ENCODE results near the gene PDZRN4. TPM values are rescaled to one million over a fixed set of nuclear protein-coding genes. Genes with fewer than 3 reads are reported as not detected.
A peak's percentile ranks its signal among the peaks of the same experiment; 100 is the strongest.

Gene PDZRN4
- polyA plus RNA-seq, 1 donor from 2014 or later: 46.7 TPM

- H3K36me3 ChIP-seq (ENCODE audit: insufficient read depth, low read length): no peaks in the 10 kb centered on the region
- no peaks in the 10 kb centered on the region for H3K79me2 ChIP-seq (replicated peaks; ENCODE audit: insufficient read depth, low read length)
- no peak overlapping the region for H3K27ac ChIP-seq (ENCODE audit: low read length)
- no peak overlapping the region for H3K4me2 ChIP-seq (ENCODE audit: low read length)
- no peak overlapping the region for H3K9ac ChIP-seq (ENCODE audit: low read length)
- H3K27me3 ChIP-seq (ENCODE audit: insufficient read depth, low read depth, low read length): no peaks in the 10 kb centered on the region
- peaks cover under 1% of the 10 kb centered on the region for H3F3A ChIP-seq (ENCODE audit: insufficient read depth, low read length, poor library complexity, severe bottlenecking)
- TF ChIP-seq RAD21 (conservative IDR thresholded peaks at IDR 0.05) (no peak), EP300 (conservative IDR thresholded peaks at IDR 0.05; ENCODE audit: poor library complexity, severe bottlenecking) (no peak), SMC3 (conservative IDR thresholded peaks at IDR 0.05; ENCODE audit: poor library complexity) (no peak), REST (IDR thresholded peaks at IDR 0.05; ENCODE audit: borderline replicate concordance) (no peak), CTCF (IDR thresholded peaks at IDR 0.05; ENCODE audit: poor library complexity, severe bottlenecking) (no peak), POLR2AphosphoS5 (IDR thresholded peaks at IDR 0.05) (no peak)
- no peak overlapping the region for H3K4me3 ChIP-seq (ENCODE audit: low read length)
- H4K20me1 ChIP-seq (ENCODE audit: insufficient read depth): no peaks in the 10 kb centered on the region
- H2AFZ ChIP-seq (ENCODE audit: low read depth, low read length): no peak overlapping the region
- H3K9me3 ChIP-seq (ENCODE audit: low read length): no peaks in the 10 kb centered on the region
- no peaks in the 10 kb centered on the region for H3K9me2 ChIP-seq (ENCODE audit: insufficient read depth, low read length)
Observed at GRCh38 chr12:41402801-41403200, 214.7 kb downstream of the PDZRN4 start.

GRCh38 chr12:41407232-41407799, 219.2 kb downstream of the PDZRN4 start:
- Histone ChIP-seq H3K4me3 (ENCODE audit: low read length) (peak overlapping the region; percentile 47), H3K4me2 (ENCODE audit: low read length) (peak overlapping the region; percentile 37), H3K9ac (ENCODE audit: low read length) (peak overlapping the region; percentile 54), H3K9me3 (ENCODE audit: low read length) (no peaks in the 10 kb centered on the region), H2AFZ (ENCODE audit: low read depth, low read length) (peak overlapping the region; percentile 16), H4K20me1 (ENCODE audit: insufficient read depth) (no peaks in the 10 kb centered on the region), H3F3A (ENCODE audit: insufficient read depth, low read length, poor library complexity, severe bottlenecking) (peaks cover 5% of the 10 kb centered on the region), H3K27ac (ENCODE audit: low read length) (peak overlapping the region; percentile 91), H3K36me3 (ENCODE audit: insufficient read depth, low read length) (no peaks in the 10 kb centered on the region), H3K27me3 (ENCODE audit: insufficient read depth, low read depth, low read length) (no peaks in the 10 kb centered on the region), H3K79me2 (replicated peaks; ENCODE audit: insufficient read depth, low read length) (no peaks in the 10 kb centered on the region), H3K9me2 (ENCODE audit: insufficient read depth, low read length) (no peaks in the 10 kb centered on the region)
- TF ChIP-seq EZH2 (IDR thresholded peaks at IDR 0.05; ENCODE audit: borderline replicate concordance, insufficient read depth, low read length, poor library complexity, severe bottlenecking): no peak
- TF ChIP-seq REST (IDR thresholded peaks at IDR 0.05; ENCODE audit: borderline replicate concordance): peak; percentile 47
- peak; percentile 83 for TF ChIP-seq EP300 (conservative IDR thresholded peaks at IDR 0.05; ENCODE audit: poor library complexity, severe bottlenecking)
- TF ChIP-seq RAD21 (conservative IDR thresholded peaks at IDR 0.05): peak; percentile 42
- peak; percentile 37 for TF ChIP-seq SMC3 (conservative IDR thresholded peaks at IDR 0.05; ENCODE audit: poor library complexity)
- TF ChIP-seq MXI1 (conservative IDR thresholded peaks at IDR 0.05; ENCODE audit: poor library complexity, severe bottlenecking): no peak
- TF ChIP-seq POLR2AphosphoS5 (IDR thresholded peaks at IDR 0.05): peak; percentile 69
- TF ChIP-seq CTCF (IDR thresholded peaks at IDR 0.05; ENCODE audit: poor library complexity, severe bottlenecking): no peak
- no peak for TF ChIP-seq TAF1 (IDR thresholded peaks at IDR 0.05; ENCODE audit: low read depth)
